ENCODE data around the gene CCNL1.
"Not testable (repeated sequence)": the region's sequence is repeated elsewhere in the genome, so short reads cannot be mapped to it uniquely, and the experiment has no call there.

The CCNL1 gene

DNA sequence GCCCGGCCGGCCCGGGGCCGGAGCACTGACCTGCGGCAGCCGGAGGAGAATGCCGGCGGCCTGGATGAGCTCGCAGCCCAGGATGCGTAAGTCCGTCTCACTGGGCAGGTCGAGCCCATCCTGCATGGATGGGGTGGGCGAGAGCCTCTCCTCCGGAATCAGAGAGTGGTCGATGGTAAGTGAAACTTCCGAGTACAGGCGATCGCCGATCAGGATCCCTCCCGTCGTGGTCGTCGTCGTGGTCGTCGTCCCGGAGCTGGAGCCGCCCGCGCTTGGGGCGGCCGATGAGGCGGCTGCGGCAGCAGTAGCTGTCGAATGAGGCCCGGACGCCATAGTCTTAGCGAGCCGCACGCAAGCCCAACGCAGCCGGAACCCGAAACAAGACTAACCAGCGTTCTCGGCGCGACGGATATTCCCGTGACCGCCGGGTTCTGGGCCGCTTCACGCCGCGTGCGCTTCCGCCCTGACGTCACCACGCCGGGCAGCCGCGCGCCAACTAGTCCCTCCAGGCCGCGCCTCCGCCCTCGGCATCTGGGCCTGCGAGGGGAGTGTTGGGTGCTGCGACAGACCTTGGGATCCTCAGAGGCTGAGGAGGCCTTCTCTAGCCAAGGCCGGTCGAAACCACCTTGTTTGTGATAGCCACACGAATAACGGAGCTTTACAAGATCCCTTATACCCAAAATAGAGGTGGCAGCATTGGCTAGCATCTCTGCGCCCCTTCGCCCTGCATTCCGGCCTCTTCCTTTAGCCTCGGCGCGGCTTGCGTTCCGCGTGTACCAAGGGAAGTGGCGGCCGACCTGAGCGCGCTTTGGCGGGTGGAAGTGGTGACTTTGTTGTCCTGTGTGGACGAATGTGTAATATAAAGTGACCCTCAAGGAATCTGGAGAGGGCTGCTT lies at the start of gene CCNL1:
TSS of gene CCNL1 (minus strand) at position 386 of the 896 bp plus-strand sequence. CDS start at position 333, 53 bp downstream.
- peak; percentile 84 for DNase-seq (ENCODE audit: low read depth)

DNA sequence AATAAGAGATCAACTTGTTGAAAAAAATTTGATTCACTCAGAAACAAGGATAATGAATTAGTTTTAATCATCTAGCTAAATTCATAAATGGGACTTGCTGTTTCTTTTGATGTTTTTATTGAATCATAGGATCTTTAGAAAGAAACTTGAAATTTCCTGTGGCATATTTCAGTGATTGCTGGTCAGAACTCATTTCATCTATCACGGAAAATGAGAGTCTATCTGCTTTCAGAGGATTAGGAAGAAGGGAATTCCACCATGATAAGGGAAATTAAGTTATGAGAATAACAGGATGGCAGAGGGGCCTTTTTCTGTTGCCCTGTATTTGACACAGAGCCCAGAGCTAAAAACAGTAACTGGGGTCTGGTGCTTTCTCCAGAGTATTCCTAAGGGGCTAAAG lies 44.9 kb upstream of the CCNL1 start:
- DNase-seq (ENCODE audit: low read depth), result no peak

DNA sequence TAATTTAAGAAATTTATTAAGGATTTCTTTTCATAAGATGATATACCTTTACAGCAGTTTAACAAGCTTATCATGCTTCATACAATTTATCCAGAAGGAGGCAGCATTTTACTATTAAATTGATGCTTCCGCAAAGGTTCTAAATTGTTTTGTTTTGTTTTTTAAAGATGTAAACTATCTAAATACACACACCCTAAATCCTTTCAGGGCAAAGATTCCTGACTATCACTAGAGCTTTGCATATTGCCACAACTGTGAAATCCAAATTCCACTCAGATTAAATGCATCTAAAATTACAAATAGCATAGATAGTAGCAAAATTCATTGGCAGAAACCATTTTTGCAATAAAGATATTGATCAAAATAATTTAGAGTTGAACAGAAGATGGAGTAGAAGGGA lies 44.5 kb upstream of the CCNL1 start:
- DNase-seq (ENCODE audit: low read depth), result peak; percentile 30

DNA sequence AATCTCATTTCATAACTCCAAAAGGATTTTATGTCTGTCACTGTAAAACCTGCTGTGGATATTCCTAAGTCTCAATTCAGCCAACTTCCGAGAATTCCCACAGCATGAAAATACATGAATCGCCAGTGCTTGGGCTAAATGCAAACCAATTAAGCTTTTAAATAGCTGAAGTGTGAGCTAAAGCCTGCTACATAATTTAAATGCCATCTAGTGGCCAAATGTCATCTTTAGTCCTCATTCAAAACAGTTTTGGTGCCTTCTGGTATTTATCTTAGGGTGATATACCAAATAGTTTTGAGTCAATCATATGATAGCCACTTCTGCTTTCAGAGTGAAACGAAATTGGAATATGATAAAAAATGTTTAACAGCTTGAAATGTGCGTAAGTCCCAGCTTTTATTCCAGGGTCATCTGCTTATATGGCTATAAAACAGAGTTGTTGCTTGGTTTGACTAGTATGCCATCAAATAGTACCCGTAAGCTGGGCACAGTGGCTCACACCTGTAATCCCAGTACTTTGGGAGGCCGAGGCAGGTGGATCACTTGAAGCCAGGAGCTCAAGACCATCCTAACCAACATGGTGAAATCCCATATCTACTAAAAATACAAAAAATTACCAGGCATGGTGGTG lies 41.8 kb upstream of the CCNL1 start:
- peak; percentile 26 for DNase-seq (ENCODE audit: low read depth)

DNA sequence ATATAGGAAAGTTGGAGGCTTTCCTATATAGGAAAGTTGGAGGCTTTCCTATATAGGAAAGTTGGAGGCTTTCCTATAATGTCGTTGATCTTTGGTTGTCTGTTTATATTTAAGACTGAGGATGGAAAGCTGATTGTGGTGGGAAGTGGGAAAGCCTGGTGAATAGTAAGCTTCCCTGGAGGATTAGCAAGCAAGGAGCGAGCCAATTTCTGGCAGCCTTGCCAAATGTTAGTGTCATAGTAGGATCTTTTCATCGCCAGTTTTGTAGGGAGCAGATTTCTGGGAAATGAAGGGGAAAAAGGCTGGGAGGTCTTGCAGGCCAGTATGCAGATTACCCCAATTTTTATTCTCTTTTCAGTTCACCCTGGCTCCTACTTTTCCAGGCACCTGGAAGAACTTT lies 39.9 kb upstream of the CCNL1 start:
- DNase-seq (ENCODE audit: low read depth), result no peak

DNA sequence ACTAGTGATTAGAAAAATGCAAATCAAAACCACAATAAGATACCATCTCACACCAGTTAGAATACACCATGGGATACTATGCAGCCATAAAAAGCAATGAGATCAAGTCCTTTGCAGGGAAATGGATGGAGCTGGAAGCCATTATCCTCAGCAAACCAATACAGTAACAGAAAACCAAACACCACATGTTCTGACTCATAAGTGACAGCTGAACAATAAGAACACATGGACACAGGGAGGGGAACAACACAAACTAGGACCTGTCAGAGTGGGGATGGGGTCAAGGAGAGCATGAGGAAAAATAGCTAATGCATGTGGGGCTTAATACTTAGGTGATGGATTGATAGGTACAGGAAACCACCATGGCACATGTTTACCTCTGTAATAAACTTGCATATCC lies 36.0 kb upstream of the CCNL1 start:
- DNase-seq (ENCODE audit: low read depth), result no peak

DNA sequence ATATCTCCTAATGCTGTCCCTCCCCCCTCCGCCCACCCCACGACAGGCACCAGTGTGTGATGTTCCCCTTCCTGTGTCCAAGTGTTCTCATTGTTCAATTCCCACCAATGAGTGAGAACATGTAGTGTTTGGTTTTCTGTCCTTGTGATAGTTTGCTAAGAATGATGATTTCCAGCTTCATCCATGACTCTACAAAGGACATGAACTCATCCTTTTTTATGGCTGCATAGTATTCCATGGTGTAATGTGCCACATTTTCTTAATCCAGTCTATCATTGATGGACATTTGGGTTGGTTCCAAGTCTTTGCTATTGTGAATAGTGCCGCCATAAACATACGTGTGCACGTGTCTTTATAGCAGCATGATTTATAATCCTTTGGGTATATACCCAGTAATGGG lies 31.2 kb upstream of the CCNL1 start:
- not testable (repeated sequence) for DNase-seq (ENCODE audit: low read depth)

DNA sequence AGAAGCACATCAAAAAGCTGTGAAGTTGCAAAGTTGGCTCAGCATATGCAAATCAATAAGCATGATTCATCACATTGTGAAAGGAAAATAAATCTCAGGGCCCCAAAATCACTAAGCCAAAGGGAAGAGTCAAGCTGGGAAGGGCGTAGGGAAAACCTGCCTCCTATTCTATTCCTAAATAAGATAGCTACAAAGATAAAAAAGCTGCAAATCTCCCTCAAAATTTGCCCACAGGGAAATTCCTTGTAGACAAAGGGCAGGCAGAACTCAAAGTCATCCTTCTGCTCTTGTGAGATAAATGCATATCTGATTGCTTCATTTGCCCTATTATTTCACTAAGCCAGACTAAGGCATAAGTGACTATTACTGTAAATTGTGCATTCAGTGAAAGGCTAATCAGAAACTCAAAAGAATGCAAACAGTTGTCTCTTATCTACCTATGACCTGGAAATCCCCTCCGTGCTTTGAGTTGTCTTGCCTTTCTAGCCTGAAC lies 30.5 kb upstream of the CCNL1 start:
- no peak for DNase-seq (ENCODE audit: low read depth)

DNA sequence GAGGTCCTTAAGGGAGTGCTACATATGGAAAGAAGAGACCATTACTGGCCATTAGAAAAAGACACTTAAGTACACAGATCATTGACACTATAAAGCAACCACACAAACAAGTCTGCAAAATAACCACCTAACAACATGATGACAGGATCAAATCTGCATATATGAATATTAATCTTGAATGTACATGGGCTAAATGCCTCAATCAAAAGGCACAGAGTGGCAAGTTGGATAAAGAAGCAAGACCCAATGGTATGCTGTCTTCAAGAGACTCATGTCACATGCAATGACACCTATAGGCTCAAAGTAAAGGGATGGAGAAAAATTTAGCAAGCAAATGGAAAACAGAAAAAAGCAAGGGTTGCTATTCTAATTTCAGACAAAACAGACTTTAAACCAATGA lies 28.4 kb upstream of the CCNL1 start:
- no peak for DNase-seq (ENCODE audit: low read depth)

DNA sequence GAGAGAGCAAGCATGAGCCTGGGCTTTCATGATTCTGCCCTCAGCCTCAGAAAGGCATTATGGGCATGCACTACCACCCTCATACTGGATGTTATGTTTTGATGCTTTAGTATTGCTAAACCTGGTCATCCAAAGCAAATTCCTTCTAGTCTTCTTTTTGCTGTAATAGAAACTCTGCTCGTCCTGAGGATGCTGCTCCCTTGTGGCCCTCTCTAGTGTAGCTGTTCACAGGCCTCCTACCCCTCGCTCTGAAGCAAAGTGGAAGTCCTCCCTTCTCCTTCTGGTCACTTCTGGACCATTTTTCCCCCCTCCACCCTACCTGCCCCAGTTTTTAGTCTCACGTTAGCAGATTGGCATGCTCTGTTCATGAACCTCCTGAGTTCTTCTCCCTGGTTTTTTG lies 22.9 kb upstream of the CCNL1 start:
- no peak for DNase-seq (ENCODE audit: low read depth)

DNA sequence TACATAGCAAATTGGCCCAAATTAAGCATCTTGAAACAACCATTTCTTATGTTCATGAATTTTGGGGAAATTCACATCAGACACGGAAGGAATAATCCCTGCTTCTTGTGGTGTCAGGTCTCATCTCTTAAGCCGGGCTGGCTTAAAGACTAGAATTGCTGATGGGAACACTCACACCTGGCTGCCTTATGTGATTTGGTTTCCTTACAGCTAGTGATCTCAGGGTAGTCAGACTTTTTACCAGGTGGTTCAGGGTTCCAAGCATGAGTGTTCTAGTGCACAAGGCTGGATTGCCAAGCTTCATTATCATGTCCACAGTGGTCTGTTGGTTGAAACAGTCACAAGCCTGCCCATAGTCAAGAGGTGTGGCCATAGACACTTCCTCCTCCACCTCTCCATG lies 20.3 kb upstream of the CCNL1 start:
- no peak for DNase-seq (ENCODE audit: low read depth)

DNA sequence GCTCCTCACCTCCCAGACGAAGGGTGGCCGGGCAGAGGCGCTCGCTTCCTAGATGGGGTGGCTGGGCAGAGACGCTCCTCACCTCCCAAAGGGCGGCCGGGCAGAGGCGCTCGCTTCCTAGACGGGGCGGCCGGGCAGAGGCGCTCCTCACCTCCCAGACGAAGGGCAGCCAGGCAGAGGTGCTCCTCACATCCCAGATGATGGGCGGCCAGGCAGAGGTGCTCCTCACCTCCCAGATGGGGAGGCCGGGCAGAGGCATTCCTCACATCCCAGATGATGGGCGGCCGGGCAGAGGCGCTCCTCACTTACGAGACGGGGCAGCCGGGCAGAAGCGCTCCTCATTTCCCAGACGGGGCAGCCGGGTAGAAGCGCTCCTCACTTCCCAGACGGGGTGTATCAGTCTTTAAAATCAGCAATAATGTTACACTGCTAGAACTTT lies 19.4 kb upstream of the CCNL1 start:
- DNase-seq (ENCODE audit: low read depth), result no peak

DNA sequence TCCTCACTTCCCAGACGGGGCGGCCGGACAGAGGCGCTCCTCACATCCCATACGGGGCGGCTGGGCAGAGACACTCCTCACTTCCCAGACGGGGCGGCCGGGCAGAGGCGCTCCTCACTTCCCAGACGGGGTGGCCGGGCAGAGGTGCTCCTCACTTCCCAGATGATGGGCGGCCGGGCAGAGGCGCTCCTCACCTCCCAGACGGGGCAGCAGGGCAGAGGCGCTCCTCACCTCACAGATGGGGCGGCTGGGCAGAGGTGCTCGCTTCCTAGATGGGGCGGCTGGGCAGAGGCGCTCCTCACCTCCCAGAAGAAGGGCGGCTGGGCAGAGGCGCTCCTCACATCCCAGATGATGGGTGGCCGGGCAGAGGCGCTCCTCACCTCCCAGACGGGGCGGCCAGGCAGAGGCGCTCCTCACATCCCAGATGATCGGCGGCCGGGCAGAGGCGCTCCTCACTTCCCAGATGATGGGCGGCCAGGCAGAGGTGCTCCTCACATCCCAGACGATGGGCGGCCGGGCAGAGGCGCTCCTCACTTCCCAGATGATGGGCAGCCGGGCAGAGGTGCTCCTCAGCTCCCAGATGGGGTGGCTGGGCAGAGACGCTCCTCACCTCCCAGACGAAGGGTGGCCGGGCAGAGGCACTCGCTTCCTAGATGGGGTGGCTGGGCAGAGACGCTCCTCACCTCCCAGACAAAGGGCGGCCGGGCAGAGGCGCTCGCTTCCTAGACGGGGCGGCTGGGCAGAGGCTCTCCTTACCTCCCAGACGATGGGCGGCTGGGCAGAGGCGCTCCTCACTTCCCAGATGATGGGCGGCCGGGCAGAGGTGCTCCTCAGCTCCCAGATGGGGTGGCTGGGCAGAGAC lies 18.8 kb upstream of the CCNL1 start:
- not testable (repeated sequence) for DNase-seq (ENCODE audit: low read depth)

DNA sequence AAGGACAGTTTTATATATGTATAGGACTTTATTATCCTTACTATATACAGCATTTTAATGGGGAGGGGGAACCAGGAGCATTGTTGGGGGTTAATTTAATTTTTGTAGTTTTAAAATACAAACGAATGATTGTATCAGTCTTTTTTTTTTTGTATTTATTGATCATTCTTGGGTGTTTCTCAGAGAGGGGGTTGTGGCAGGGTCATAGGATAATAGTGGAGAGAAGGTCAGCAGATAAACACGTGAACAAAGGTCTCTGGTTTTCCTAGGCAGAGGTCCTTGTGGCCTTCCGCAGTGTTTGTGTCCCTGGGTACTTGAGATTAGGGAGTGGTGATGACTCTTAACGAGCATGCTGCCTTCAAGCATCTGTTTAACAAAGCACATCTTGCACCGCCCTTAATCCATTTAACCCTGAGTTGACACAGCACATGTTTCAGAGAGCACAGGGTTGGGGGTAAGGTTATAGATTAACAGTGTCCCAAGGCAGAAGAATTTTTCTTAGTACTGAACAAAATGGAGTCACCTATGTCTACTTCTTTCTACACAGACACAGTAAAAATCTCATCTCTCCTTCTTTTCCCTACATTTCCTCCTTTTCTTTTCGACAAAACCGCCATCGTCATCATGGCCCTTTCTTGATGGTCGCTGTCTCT lies 18.0 kb upstream of the CCNL1 start:
- not testable (repeated sequence) for DNase-seq (ENCODE audit: low read depth)

DNA sequence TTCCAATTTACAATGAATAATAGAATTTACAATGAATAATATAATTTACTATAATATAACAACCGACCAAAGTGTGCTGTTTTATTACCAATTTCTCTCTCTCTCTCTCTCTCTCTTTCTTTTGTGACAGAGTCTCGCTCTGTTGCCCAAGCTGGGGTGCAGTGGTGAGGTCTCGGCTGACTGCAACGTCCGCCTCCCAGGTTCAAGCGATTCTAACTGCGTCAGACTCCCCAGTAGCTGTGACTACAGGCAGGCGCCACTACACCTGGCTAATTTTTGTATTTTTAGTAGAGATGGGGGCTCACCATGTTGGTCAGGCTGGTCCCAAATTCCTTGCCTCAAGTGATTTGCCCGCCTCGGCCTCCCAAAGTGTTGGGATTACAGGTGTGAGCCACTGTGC lies 17.0 kb upstream of the CCNL1 start:
- no peak for DNase-seq (ENCODE audit: low read depth)

DNA sequence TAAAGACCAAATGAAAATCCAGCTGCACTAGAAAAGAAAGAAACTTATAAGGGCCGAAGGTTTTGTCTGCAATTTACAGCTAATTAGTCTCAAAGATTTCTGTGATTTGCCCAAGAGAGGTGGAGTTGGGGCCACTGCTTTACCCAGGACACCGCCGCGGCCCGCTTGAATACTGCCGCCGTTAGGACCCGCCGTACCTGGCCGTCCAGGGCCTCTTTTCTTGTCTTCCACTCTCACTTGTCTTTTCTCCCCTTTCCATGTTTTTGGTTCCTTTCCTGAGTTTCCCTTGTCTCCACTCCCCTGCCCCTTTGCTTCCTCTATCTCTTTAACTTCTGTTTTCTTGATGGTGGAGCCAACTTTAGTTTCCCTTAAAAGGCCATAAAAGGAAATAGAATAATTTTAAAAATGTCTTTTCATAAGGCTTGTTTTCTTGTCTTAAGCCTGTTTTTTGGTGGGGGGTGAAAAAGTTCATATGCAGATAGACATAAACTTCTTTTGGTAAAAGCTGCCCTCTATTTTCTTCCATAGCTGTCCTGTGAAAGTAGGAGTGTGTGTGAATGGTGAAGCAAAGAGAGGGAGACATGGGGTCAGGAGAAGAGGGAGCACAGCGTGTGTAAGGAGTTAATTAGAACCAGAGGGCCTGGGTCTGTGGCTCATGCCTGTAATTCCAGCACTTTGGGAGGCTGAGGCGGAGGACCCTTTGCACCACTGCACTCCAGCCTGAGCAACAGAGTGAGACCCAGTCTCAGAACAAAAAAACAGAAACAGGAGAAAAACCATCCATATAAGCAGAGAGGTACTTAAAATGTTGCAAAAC lies 16.0 kb upstream of the CCNL1 start:
- no peak for DNase-seq (ENCODE audit: low read depth)

DNA sequence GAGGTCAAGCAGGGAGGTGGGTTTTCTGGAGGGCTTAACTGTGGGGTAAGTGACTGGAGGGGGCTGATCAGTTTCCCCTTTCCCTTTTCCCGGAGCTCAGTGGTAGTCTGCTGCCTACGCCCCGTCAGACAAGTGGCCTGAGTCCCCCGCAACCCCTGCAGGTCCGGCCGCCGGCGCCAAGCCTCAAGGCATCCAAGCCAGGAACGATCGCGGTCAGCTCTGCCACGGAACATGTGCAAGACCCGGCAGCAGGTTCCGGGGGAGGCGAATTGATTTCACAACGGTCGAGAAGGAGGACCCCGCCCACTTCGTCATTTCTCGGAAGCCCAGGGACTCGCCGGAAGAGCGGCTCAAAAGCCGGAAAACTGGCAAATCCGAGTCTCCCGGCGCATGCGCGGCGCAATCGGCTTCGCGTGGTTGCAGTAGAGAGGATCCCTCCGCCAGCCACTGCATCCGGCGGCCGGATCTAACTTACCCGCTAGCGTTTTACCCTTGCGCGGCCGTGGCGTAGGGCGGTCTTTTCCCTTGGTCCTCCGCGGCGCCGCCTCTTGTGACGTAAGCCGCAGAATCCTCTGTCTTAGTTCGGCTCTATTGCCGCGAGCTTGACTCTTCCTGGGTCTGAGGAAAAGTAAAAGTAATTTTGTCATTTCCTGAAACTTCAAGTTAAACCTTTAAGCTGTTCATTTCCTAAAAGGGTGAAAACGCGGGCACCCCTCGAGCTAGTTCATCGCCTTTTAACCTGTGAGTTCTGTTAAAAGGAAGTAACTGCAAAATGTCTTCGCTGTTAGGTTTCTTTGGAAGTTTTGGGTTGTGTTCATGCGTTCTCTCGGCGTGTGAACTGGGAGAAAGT lies 14.9 kb upstream of the CCNL1 start:
- DNase-seq (ENCODE audit: low read depth), result peak; percentile 96

DNA sequence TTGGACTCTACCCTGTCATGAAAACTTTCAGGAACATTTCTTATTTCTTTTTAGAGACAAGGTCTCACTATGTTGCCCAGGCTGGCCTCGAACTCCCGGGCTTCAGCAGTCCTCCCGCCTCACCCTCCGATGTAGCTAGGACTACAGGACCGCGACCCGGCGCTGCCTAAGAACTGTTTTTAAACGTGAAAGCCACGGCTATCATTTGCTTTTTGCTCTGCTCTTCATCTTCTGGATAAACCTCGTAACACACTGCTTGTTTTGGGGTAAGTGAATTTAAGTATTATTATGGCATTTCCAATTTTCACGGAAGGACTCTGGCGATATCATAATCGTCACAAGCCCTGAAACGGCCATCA lies 14.3 kb upstream of the CCNL1 start:
- DNase-seq (ENCODE audit: low read depth), result no peak

DNA sequence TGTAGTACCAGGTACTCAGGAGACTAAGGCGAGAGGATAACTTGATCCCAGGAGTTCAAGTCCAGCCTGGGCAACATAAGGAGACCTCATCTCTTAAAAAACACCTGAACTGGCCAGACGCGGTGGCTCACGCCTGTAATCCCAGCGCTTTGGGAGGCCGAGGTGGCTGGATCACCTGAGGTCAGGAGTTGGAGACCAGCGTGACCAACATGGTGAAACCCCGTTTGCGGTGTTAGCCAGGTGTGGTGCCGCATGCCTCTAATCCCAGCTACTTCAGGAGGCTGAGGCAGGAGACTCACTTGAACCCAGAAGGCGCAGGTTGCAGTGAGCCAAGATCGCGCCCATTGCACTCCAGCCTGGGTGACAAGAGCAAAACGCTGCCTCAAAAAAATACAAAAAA lies 13.4 kb upstream of the CCNL1 start:
- not testable (repeated sequence) for DNase-seq (ENCODE audit: low read depth)

DNA sequence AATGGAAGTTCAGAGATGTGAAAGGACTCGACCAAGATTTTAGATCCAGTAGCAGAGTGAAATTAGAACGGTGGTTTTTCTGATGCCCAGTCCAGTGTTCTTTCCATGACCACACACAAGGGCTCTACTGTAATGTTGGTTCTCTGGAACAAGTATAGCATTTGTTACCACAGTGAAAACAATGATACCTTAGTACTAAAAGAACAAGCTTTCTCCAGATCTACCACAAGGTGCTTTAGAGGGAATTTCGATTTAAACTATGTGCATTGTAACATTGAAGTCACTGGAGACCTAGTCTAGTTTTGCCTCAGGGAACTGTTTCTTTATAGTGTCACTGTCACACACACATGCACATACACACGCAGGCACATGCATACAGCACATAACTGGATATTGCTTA lies 12.8 kb upstream of the CCNL1 start:
- DNase-seq (ENCODE audit: low read depth), result no peak

Measured in HS-5 (cell line).